Pancreas (tissue), 10 donors: ENCODE results near the gene EPB41. TPM values are rescaled to one million over a fixed set of nuclear protein-coding genes. Genes with fewer than 3 reads are reported as not detected.
"Not testable (repeated sequence)": the region's sequence is repeated elsewhere in the genome, so short reads cannot be mapped to it uniquely, and the experiment has no call there.

Experiments
- ATAC-seq, 4 donors: fragments of 200-7000 bp; cut with Tn5 transposase; one replicate each; pipeline versions ENCODE4 v1.8.0 to v1.9.1; 2020; ENCODE audit warnings: mild to moderate bottlenecking in 4 of 4, moderate library complexity in 4 of 4
- DNase-seq, 6 donors: peaks; one replicate each; pipeline ENCODE4 v3.0.0-alpha.2; 2020
- FAIRE-seq: peaks from 2 replicates; lab custom pipeline; 2012; peaks lifted over from hg19 to GRCh38; lab: Jason Lieb, UNC
- H3K27ac ChIP-seq, 4 donors: fragments of 200-600 bp; sonication (generic); 1 replicate in 3 of 4; 2 replicates in 1 of 4; pipeline versions ENCODE4 v1.5.0 to v1.8.0; 2020
- H3K27me3 ChIP-seq, 4 donors: fragments of 200-600 bp; one replicate each; pipeline ENCODE4 v1.8.0; 2021
- H3K36me3 ChIP-seq, 3 donors: fragments of 200-600 bp; sonication (generic) in 1 of 3; one replicate each; pipeline versions ENCODE4 v1.5.0 to v1.8.0; 2020 to 2021
- H3K4me1 ChIP-seq, 3 donors: fragments of 200-600 bp; one replicate each; pipeline ENCODE4 v1.8.0; 2021
- H3K4me3 ChIP-seq, 4 donors: fragments of 200-600 bp; sonication (generic) in 2 of 4; one replicate each; pipeline versions ENCODE4 v1.5.0 to v1.8.0; 2020 to 2021
- H3K9me3 ChIP-seq, 4 donors: fragments of 200-600 bp; one replicate each; pipeline ENCODE4 v1.8.0; 2021
- WGBS, 2 donors: extraction: QIAGEN DNeasy Blood & Tissue Kit; methylation state at CpG; one replicate each; pipeline ENCODE4 v1.1.7; 2013; 5-methylcytosine and 5-hydroxymethylcytosine counted together
- intact Hi-C, 3 donors: fragments of 100-400 bp; cut with DNase I; formaldehyde crosslinking; loops; one replicate each; pipeline versions ENCODE4 v1.11.1 to v1.14.2; 2022
- polyA plus RNA-seq, 2 donors: library from polyadenylated mRNA; stranded (reverse); fragments of 200-250 nt; gene quantifications; one replicate each; pipeline ENCODE4 v1.2.3, GENCODE V29; 2013
- total RNA-seq, 6 donors: library from RNA; stranded (reverse); fragmentation: NEBNext Ultra II Directional in 4 of 6; extraction: Animal tissue kit (Norgen Biotek cat#: 25700) in 4 of 6; gene quantifications; one replicate each; pipeline versions ENCODE4 v1.2.1 to v1.2.4, GENCODE V29; 2021 to 2023
- TF ChIP-seq, protein P1 (sequence below), 4 donors: fragments of 200-600 bp; sonication (generic) in 3 of 4; IDR thresholded peaks; one replicate each; pipeline versions ENCODE4 v1.5.0 to v1.8.0; 2021; ENCODE audit warnings: antibody characterized with exemption in 4 of 4
- donor health status: healthy with polysubstance abuse.
- donor health status: DM: no; HTN: no; CAD: no; lungs with moderate emphysema.
- donor health status: DM: no; HTN: no; CAD: no.
- donor health status: control.
- donor health status: control.
- donor health status: Bipolar disorder and iron deficiency.
- donor health status: DM: yes; HTN: yes; CAD: no.
- donor health status: DM: no; HTN: no; CAD: no.
- donor health status: DM: no; HTN: no; CAD: no.
- donor health status: DM: yes; HTN: yes; CAD: no.

The EPB41 gene
- total and polyA plus RNA-seq, 8 donors: 9.1 to 39.8 (median 23.2) TPM

DNA sequence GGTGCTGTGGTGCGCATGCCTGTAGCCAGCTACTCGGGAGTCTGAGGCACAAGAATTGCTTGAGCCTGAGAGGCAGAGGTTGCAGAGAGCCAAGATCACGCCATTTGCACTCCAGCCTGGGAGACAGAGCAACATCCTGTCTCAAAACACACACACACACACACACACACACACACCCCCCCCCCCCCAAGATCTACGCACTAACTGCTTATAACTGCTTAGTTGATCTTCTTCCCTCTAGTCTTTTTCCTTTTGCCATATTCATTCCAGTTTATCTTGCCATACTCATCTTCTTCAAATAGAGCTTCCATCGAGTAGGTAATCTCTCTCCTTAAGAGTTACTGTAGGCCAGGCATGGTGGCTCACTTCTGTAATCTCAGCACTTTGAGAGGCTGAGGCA is 20.9 kb downstream of the EPB41 start:
- H3K36me3 ChIP-seq: no peaks in the 10 kb centered on the region
- FAIRE-seq (no peak), ATAC-seq (no peak), DNase-seq (no peak)
- no peak overlapping the region for H3K27ac ChIP-seq
- intact Hi-C loops: no loop called here
- TF ChIP-seq, protein P1, sequence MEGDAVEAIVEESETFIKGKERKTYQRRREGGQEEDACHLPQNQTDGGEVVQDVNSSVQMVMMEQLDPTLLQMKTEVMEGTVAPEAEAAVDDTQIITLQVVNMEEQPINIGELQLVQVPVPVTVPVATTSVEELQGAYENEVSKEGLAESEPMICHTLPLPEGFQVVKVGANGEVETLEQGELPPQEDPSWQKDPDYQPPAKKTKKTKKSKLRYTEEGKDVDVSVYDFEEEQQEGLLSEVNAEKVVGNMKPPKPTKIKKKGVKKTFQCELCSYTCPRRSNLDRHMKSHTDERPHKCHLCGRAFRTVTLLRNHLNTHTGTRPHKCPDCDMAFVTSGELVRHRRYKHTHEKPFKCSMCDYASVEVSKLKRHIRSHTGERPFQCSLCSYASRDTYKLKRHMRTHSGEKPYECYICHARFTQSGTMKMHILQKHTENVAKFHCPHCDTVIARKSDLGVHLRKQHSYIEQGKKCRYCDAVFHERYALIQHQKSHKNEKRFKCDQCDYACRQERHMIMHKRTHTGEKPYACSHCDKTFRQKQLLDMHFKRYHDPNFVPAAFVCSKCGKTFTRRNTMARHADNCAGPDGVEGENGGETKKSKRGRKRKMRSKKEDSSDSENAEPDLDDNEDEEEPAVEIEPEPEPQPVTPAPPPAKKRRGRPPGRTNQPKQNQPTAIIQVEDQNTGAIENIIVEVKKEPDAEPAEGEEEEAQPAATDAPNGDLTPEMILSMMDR (IDR thresholded peaks at IDR 0.05): no peak
- H3K27me3 ChIP-seq: no peaks in the 10 kb centered on the region
- no peaks in the 10 kb centered on the region for H3K4me1 ChIP-seq
- H3K9me3 ChIP-seq: no peaks in the 10 kb centered on the region
- H3K4me3 ChIP-seq: no peak overlapping the region
- 87 to 91% methylated on average over 5 of the region's 5 CpGs for WGBS, 2 donors

DNA sequence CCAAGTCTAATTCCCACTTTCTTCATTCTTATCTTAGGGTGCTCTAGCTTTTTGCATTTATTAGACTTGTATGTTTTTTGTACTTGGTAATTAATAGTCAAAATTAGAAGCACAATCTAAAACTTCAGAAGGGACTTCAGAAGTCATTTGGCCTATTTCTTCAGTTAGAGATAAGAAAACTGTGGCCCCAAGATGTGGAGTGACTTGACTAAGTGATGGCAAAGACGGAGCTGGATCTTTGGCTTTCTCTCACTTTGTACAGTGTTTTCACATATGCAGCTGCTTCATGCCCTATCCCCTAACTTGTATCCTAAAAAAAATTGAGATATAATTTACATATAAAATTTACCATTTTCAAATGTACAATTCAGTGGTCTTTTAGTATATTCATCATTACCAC is 21.7 kb downstream of the EPB41 start:
- no peak overlapping the region for H3K4me3 ChIP-seq
- intact Hi-C loops: no loop called here
- ATAC-seq: no peak
- 95 to 97% methylated on average over 1 of the region's 1 CpG for WGBS, 2 donors
- DNase-seq: no peak
- FAIRE-seq: no peak
- TF ChIP-seq, protein P1 (IDR thresholded peaks at IDR 0.05): no peak
- no peak overlapping the region for H3K27ac ChIP-seq
- H3K4me1 ChIP-seq: no peaks in the 10 kb centered on the region
- no peaks in the 10 kb centered on the region for H3K27me3 ChIP-seq
- H3K9me3 ChIP-seq: no peaks in the 10 kb centered on the region
- H3K36me3 ChIP-seq: no peaks in the 10 kb centered on the region

GRCh38 chr1:28936528-28936927 is 22.2 kb downstream of the EPB41 start:
- Histone ChIP-seq H3K4me3 (no peak overlapping the region), H3K9me3 (no peaks in the 10 kb centered on the region), H3K27ac (no peak overlapping the region), H3K36me3 (no peaks in the 10 kb centered on the region), H3K4me1 (no peaks in the 10 kb centered on the region), H3K27me3 (no peaks in the 10 kb centered on the region)
- DNase-seq: no peak
- no peak for FAIRE-seq
- intact Hi-C loops: no loop called here
- TF ChIP-seq, protein P1 (IDR thresholded peaks at IDR 0.05): no peak
- no peak for ATAC-seq

GRCh38 chr1:28943581-28943980 is 29.2 kb downstream of the EPB41 start:
- H3K27ac ChIP-seq, DNase-seq, intact Hi-C loops, H3K9me3 ChIP-seq, FAIRE-seq, H3K4me3 ChIP-seq, H3K4me1 ChIP-seq, H3K36me3 ChIP-seq, H3K27me3 ChIP-seq, ATAC-seq: not testable (repeated sequence)
- 81 to 83% methylated on average over 3 of the region's 3 CpGs for WGBS, 2 donors

GRCh38 chr1:28950006-28950405 is 35.6 kb downstream of the EPB41 start:
- Histone ChIP-seq H3K36me3 (no peaks in the 10 kb centered on the region), H3K4me1 (no peaks in the 10 kb centered on the region), H3K27me3 (no peaks in the 10 kb centered on the region), H3K27ac (no peak overlapping the region), H3K4me3 (no peak overlapping the region), H3K9me3 (no peaks in the 10 kb centered on the region)
- no peak for FAIRE-seq
- TF ChIP-seq, protein P1 (IDR thresholded peaks at IDR 0.05): no peak
- ATAC-seq: peak in 1 of 4 donors; percentile 19
- WGBS, 2 donors: 44 to 47% methylated on average over 1 of the region's 1 CpG
- DNase-seq: no peak
- intact Hi-C loops: no loop called here

GRCh38 chr1:28950449-28950848 is 36.1 kb downstream of the EPB41 start:
- no peak for ATAC-seq
- intact Hi-C loops: no loop called here
- no peak overlapping the region for H3K27ac ChIP-seq
- DNase-seq: no peak
- H3K9me3 ChIP-seq: no peaks in the 10 kb centered on the region
- H3K4me1 ChIP-seq: no peaks in the 10 kb centered on the region
- H3K4me3 ChIP-seq: no peak overlapping the region
- TF ChIP-seq, protein P1 (IDR thresholded peaks at IDR 0.05): no peak
- H3K27me3 ChIP-seq: no peaks in the 10 kb centered on the region
- FAIRE-seq: no peak
- H3K36me3 ChIP-seq: no peaks in the 10 kb centered on the region
